GM19099 (cell line): ENCODE results near the gene THRAP3.

ENCODE experiments used
- POLR2A ChIP-seq: IDR thresholded peaks from 3 replicates; pipeline ENCODE4 v1.6.1; 2011; ENCODE audit warnings: low read depth; ENCODE audit not compliant: insufficient read length; ENCODE audit errors: extremely low read depth

Gene THRAP3, protein sequence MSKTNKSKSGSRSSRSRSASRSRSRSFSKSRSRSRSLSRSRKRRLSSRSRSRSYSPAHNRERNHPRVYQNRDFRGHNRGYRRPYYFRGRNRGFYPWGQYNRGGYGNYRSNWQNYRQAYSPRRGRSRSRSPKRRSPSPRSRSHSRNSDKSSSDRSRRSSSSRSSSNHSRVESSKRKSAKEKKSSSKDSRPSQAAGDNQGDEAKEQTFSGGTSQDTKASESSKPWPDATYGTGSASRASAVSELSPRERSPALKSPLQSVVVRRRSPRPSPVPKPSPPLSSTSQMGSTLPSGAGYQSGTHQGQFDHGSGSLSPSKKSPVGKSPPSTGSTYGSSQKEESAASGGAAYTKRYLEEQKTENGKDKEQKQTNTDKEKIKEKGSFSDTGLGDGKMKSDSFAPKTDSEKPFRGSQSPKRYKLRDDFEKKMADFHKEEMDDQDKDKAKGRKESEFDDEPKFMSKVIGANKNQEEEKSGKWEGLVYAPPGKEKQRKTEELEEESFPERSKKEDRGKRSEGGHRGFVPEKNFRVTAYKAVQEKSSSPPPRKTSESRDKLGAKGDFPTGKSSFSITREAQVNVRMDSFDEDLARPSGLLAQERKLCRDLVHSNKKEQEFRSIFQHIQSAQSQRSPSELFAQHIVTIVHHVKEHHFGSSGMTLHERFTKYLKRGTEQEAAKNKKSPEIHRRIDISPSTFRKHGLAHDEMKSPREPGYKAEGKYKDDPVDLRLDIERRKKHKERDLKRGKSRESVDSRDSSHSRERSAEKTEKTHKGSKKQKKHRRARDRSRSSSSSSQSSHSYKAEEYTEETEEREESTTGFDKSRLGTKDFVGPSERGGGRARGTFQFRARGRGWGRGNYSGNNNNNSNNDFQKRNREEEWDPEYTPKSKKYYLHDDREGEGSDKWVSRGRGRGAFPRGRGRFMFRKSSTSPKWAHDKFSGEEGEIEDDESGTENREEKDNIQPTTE

DNA sequence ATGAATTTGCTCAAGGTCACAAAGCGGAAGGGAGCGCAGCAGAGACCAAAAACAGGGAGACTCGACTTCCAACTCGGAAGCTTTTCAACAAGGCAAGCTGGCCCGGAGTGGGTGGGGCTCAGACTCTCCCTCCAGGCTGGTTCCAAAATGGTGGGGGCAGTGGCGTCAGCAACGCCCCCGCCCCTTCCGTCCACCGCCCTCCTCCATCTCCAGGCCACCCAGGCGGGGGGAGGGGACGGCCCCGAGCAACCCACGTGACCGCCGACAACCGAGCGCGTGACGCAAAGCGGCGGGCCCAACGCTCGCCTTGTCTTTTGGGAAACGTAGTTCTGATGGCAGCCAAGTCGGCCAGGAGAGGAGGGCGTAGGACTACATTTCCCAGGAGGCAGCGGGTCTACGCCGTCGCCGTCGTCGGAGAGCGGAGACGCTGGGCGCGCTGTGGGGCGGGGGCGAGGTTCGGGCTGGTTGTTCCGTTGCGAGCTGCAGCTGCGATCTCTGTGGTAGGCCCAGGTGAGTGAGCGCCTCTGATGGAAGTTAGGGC lies at the start of gene THRAP3:
TSS of gene THRAP3 (plus strand) at position 448 of the 541 bp plus-strand sequence. CDS start 58,121 bp downstream, outside the sequence.
- TF ChIP-seq POLR2A: peak; percentile 87

DNA sequence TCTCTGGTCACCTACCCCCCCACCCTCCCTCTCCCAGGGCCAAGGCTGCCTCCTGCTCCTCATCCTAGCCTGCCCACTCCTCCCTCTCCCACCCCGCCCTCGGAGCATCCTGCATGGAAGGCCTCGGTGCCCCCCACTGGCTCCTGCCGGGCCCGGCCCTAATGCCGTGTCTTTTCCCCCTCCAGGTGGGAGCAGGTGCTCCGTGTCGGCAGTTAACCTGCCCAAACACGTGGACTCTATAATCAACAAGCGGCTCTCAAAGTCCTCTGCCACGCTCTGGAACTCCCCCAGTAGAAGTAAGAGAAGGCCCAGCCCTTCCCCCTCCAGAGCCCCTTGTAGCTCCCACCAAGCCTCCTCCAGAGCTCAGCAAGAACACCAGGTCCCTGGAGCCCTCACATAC lies 49.5 kb upstream of the THRAP3 start:
- no peak for TF ChIP-seq POLR2A

DNA sequence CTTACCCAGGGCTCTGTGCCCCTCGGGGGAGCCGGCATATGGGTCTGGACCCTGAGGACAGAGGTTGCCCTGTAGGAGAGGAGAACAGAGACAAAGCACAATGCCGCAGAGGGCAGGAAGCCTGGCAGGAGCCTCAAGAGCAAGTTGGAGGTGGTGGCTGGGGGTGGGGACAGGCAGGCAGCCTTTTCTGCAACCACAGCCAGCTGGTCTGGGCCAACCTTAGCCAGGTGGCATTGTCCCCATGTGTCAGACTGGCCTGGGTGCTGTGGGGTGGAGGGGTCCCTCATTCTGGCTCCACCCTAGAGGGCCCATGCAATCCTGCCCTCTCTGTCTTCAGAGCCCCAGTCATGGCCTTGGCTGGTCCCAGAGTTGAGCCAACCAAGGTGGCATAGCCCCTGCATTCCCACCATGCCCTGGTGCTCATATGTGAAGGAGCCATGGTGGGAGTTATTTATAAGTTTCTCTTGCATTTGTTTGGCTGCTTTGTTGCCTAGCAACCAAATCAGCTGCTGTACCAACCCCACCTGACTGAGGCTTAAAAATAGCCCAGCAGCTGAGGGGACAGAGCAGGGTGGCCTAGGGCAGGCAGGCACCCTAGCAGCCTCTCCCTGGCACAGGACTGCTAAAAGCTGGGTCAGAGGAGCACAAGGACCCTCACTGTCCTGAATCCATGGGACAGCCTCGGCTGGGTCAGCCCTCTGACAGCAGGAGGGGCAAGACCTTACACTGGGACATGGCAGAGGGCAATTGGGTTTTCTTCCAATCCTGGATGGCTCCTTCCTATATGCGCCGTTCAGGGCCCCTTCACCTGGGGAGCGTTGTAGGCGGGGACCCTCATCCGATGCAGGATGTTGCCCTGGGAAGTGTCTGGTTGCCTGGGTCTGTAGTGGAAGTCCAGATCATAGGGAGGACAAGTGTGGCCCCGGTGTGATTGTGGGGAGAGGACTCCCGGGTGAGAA lies 48.8 kb upstream of the THRAP3 start:
- TF ChIP-seq POLR2A: no peak

DNA sequence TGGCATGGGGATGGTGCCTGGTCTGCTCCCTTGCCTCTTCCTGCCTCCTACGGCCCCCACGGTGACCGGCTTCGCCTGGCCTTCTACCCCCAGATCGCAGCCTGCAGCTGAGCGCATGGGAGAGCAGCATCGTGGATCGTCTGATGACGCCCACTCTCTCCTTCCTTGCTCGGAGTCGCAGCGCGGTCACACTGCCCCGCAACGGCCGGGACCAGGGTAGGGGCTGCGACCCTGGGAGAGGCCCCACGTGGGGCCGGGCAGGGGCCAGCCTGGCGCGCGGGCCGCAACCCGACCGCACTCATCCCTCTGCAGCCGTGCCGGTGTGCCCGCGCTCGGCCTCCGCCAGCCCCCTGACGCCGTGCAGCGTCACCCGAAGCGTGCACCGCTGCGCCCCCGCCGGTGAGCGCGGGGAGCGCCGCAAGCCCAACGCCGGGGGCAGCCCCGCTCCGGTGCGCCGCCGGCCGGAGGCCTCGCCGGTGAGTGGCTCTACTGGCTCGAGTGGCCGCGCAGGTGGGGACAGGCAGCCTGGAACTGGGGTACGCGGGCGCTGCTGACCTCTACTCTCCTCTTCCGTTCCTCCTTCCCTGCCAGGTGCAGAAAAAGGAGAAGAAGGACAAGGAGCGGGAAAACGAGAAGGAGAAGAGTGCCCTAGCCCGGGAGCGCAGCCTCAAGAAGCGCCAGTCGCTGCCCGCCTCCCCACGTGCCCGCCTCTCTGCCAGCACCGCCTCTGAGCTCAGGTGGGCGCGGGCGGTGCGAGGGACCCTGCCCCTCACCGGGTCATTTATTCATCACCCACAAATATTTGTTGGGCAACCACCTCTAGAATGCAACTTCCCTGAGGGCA lies 47.9 kb upstream of the THRAP3 start:
- TF ChIP-seq POLR2A: no peak

DNA sequence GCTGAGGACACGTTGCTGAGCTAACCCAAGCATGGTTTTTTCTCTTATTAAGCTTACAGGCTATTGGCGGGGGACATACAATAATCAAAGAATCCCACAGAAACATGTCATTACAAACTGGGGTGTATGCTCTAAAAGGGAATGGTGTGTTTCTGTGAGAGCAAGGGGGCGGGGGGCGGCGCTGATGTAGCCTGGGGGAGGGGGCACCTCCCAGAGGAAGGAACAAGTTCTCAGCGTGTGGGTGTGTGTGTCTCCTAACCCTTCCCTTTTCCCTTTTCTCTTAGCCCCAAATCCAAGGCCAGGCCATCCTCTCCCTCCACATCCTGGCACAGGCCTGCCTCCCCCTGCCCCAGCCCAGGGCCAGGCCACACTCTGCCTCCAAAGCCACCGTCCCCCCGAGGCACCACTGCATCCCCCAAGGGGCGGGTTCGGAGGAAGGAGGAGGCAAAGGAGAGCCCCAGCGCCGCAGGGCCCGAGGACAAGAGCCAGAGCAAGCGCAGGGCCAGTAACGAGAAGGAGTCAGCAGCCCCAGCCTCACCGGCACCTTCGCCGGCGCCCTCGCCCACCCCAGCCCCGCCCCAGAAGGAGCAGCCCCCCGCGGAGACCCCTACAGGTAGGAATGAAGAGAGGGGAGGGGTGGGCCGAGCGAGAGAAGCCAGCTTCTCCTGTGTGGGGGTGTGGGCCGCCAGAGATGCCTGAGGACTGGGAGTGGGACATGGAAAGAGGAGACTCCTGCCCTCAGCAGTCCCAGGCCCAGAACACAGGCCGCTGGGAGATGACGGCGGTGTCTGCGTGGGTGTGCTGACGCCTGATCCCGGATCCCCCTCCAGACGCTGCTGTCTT lies 46.4 kb upstream of the THRAP3 start:
- TF ChIP-seq POLR2A: no peak

DNA sequence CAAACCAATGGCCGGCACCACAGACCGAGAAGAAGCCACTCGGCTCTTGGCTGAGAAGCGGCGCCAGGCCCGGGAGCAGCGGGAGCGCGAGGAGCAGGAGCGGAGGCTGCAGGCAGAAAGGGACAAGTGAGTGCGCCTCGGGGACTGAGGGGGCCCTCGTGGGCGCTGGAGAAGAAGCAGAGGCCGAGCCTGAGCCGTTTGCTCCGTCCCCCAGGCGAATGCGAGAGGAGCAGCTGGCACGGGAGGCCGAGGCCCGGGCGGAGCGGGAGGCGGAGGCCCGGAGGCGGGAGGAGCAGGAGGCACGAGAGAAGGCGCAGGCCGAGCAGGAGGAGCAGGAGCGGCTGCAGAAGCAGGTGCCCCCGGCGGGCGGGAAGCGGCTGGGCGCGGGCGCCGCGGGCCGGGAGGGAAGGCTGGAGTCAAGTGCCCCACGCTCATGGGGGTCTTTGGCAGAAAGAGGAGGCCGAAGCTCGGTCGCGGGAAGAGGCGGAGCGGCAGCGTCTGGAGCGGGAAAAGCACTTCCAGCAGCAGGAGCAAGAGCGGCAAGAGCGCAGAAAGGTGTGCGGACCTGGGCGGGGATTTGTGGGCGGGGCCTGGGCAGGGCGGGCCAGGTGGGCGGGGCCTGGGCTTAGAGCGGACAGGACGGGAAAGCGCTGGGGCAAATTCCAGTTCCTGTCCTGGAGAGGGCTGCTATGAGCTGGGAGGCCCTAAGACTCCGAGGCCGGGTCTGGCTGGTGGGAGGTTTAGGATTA lies 45.6 kb upstream of the THRAP3 start:
- TF ChIP-seq POLR2A: no peak

DNA sequence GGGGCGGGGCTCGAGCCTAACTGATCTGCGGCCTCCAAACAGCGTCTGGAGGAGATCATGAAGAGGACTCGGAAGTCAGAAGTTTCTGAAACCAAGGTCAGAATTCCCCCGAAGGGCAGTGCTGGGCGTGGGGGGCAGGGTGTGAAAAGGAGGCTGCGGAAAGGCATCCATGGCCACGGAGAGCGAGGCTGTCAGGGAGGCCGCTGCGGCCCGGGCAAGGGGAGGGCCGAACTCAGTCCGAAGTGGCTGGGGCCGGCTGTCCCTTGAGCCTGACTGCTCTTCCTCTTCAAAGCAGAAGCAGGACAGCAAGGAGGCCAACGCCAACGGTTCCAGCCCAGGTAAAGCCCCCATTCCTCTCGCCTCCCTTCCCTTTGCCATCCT lies 45.0 kb upstream of the THRAP3 start:
- no peak for TF ChIP-seq POLR2A

DNA sequence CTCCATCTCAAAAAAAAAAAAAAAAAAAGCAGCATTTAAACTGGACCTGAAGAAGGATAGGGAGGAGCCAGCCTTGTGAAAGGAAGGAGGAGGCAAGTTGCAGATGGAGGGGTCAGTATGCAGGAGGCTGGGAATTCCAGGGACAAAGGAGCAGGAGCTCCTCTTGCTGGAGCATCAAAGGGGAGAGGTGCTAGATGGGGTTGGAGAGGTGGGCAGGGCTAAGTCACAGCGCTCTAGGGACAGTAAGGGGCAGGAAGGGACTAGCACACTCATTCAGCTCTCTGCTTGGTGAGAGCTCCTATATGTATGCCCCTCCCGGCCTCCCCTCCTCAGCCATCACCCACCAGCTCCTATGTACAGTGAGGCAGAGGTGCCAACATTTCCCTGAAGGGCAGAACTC lies 41.5 kb upstream of the THRAP3 start:
- no peak for TF ChIP-seq POLR2A

DNA sequence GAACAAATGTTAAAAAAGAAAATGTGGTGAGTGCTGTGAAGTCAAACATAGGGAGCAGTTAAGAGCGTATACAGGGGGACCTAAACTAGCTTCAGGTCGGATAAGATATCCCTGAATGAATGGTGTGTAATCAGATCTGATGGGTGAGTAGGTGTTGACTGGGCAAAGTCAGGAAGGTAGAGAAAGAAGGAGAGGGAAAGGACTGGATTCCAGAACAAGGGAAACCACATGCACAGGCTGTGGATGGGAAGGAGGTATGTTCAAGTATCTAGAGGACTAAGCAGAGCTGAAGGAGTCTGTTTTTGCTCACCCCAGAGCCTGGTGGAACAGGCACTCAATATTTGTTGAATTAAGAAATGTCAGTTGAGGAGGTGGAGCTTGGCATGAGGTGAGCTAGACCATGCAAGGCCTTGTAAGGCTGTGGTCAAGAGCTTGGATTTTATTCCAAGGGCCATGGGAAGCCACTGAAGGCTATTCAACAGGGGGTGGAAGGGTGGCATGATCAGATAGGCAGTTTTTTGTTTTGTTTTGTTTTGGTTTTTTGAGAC lies 40.9 kb upstream of the THRAP3 start:
- TF ChIP-seq POLR2A: no peak

DNA sequence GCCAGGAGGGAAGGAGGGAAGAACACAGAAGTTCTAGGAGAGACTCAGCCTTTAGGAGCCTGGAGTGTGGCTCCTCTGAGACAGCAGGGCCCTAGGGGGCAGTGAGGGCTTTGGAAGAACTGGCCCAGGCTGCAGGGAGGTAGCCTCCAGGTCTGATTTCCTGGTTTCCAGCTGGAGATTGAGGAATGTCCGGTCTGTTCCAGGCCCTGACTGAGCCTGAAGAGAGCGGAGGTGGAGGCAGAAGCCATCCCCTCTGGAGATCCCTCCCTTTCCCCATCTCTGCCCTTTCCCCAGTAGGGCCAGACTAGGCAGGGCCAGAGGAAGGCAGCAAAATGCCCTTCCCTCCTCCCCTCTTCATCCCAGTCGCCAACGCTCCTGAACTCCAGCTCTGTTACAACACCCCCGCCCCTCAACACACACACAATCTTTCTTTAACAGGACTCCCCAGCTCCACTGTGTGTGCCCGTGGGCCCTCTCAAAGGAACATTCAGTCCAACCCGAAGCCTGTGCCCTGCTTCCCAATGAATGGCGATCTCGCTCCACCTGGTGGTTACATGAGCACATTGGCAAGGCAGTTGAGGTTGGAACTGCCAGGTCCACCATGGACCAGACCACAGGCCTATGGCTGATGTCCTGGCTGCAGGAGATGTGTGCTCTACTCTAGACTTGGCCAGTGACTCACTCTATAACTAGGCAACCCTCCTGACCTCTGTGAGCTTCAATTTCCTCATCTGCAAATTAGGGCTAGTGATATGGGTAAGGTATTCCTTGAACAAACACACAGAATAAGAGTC lies 36.2 kb upstream of the THRAP3 start:
- no peak for TF ChIP-seq POLR2A

DNA sequence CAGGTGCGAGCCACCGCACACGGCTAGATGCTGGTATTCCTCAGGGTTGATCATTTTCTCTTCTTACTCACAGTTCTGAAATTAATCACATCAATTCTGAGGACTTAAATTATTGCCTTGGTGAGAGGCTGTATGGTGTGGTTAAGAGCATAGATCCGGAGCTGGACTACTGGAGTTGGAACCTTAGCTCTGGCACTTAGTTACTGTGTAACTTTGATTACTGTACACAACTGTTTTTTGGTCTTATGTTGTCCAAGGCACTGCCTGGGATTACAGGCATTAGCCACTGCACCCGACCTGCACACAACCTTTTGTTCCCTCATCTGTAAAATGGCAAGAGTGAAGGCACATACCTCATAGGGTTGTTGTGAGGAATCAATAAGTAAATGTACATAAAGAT lies 25.6 kb upstream of the THRAP3 start:
- no peak for TF ChIP-seq POLR2A
